ENCODE measurements around the gene PROSER3.
A peak's percentile ranks its signal among the peaks of the same experiment; 100 is the strongest.

DNA sequence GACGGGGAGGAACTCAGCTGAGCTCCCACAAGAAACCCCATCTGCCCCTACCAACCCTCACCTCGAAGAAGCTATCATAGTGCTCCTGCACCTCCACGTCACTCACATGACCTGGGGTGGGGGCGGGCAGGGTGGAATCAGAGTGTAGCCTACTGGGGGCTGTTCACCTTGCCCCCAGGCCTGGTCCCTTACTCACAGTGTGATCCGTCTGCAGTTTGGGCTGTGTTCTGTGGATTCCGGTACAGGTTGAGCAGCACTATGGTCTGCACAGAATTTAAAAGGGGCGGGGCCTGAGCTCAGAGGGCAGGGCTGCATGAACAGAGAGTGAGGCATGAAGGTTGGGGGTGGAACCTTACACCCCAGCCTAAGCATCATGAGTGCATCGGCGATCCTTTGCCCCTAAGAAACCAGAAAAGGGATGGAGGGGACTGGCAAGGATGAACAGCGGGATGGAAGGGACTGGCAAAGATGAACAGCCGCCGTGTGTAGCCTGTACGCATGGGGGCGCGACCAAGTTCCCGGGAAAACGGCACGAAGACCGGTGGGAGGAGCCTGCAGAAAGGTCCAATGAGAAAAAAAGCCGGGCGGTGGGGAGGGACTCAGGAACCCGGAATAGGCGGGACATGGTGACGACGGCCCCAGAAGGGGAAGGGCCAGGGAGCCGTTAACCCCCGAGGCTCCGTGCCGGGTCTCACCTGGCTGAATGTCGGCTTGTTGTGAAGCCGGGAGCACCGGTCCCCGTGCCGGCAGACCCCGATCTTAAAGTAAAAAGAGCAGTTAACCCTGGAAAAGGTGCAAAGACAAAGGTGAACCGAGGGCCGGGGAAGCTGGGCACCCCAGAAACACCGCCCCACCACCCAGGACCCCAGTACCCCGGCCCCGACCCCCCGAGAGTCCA lies 13.3 kb upstream of the PROSER3 start:
- TF ChIP-seq POLR2A (IDR thresholded peaks at IDR 0.05; ENCODE audit: extremely low read depth, insufficient read length), result peak; percentile 42
- TF ChIP-seq, protein P1, sequence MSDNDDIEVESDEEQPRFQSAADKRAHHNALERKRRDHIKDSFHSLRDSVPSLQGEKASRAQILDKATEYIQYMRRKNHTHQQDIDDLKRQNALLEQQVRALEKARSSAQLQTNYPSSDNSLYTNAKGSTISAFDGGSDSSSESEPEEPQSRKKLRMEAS (IDR thresholded peaks at IDR 0.05; ENCODE audit: low read depth, low read length), result no peak
- TF ChIP-seq, protein P2, sequence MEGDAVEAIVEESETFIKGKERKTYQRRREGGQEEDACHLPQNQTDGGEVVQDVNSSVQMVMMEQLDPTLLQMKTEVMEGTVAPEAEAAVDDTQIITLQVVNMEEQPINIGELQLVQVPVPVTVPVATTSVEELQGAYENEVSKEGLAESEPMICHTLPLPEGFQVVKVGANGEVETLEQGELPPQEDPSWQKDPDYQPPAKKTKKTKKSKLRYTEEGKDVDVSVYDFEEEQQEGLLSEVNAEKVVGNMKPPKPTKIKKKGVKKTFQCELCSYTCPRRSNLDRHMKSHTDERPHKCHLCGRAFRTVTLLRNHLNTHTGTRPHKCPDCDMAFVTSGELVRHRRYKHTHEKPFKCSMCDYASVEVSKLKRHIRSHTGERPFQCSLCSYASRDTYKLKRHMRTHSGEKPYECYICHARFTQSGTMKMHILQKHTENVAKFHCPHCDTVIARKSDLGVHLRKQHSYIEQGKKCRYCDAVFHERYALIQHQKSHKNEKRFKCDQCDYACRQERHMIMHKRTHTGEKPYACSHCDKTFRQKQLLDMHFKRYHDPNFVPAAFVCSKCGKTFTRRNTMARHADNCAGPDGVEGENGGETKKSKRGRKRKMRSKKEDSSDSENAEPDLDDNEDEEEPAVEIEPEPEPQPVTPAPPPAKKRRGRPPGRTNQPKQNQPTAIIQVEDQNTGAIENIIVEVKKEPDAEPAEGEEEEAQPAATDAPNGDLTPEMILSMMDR (IDR thresholded peaks at IDR 0.05; ENCODE audit: low read depth, low read length), result no peak

Data from NB4 (cell line).